Immature natural killer cell (primary cell): ENCODE results near the gene NSG1. TPM values are rescaled to one million over a fixed set of nuclear protein-coding genes. Genes with fewer than 3 reads are reported as not detected.
"Not testable (repeated sequence)": the region's sequence is repeated elsewhere in the genome, so short reads cannot be mapped to it uniquely, and the experiment has no call there.

Experiments used
- DNase-seq, 3 donors: peaks; one replicate each; pipeline ENCODE4 v3.0.0; 2022; ENCODE audit warnings: mixed read lengths in 1 of 3
- H3K27ac Mint-ChIP-seq, 6 donors: one replicate each; pipeline ENCODE4 v1.8.0; 2020; ENCODE audit warnings: mixed read lengths in 6 of 6, mild to moderate bottlenecking in 5 of 6, inconsistent platforms in 4 of 6, moderate library complexity in 3 of 6
- H3K27me3 Mint-ChIP-seq, 3 donors: one replicate each; pipeline ENCODE4 v1.8.0; 2020 to 2021; ENCODE audit warnings: low read depth in 3 of 3, mild to moderate bottlenecking in 3 of 3, mixed read lengths in 3 of 3, moderate library complexity in 3 of 3, inconsistent platforms in 1 of 3
- H3K36me3 Mint-ChIP-seq, 3 donors: one replicate each; pipeline ENCODE4 v1.8.0; 2020; ENCODE audit warnings: mixed read lengths in 3 of 3, inconsistent platforms in 2 of 3, mild to moderate bottlenecking in 2 of 3
- H3K4me1 Mint-ChIP-seq, 2 donors: one replicate each; pipeline ENCODE4 v1.8.0; 2020; ENCODE audit warnings: inconsistent platforms in 2 of 2, mild to moderate bottlenecking in 2 of 2, mixed read lengths in 2 of 2, moderate library complexity in 1 of 2
- H3K4me3 Mint-ChIP-seq, 5 donors: one replicate each; pipeline ENCODE4 v1.8.0; 2020; ENCODE audit warnings: mild to moderate bottlenecking in 5 of 5, mixed read lengths in 5 of 5, inconsistent platforms in 3 of 5, moderate library complexity in 3 of 5
- H3K9me3 Mint-ChIP-seq, 6 donors: one replicate each; pipeline ENCODE4 v1.8.0; 2020; ENCODE audit warnings: mild to moderate bottlenecking in 6 of 6, mixed read lengths in 6 of 6, inconsistent platforms in 4 of 6, moderate library complexity in 3 of 6
- polyA plus RNA-seq, 3 donors: library from polyadenylated mRNA; unstranded; fragments of 300-500 nt; fragmentation: Illumina TruSeq; gene quantifications; one replicate each; pipeline ENCODE4 v1.2.3, GENCODE V29; 2021

Gene NSG1
- polyA plus RNA-seq, 3 donors from 2014 or later = 2.5 to 7.9 (median 4.5) TPM

DNA sequence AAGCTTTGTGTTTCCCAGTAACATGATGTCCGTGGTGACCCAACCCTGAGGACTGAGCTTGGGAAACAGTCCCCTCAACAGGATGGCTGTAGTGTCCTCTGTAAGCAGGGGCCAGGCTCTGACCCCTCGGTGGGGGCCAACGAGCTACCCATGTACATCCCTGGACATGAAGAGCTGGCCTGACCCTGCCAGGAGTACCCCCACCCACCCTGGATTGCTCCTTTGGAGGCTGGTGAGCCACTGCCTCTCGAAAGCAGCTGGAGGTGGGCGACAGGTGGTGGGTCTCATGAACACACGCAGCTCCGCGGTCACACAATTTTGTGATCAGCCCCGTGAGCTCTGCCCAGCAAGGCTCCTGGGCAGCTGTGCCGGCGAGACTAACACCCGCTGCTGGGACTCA is 33.5 kb downstream of the NSG1 start:
- H3K4me1 Mint-ChIP-seq = no peaks in the 10 kb centered on the region
- no peak for DNase-seq
- no peaks in the 10 kb centered on the region for H3K9me3 Mint-ChIP-seq
- no peak overlapping the region for H3K4me3 Mint-ChIP-seq
- H3K27me3 Mint-ChIP-seq = peaks cover 0 to 2% (median 0%) of the 10 kb centered on the region in 3 donors
- peaks cover 23 to 32% (median 27%) of the 10 kb centered on the region in 3 donors for H3K36me3 Mint-ChIP-seq
- no peak overlapping the region for H3K27ac Mint-ChIP-seq

DNA sequence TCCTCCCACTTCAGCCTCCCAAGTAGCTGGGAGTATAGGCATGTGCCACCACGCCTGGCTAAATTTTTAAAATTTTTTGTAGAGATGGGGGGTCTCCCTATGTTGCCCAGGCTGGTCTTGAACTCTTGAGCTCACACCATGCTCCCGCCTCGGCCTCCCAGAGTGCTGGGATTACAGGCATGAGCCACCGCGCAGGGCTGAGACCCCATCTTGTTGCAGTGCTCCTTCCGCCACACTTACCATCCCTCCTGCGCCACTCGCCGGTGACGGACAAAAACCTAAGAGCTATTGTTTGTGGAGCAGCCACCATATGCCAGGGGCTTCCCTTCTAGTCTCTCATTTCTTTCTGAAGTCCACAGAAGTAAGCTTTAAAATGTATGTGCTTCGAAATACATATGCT is 34.5 kb downstream of the NSG1 start:
- peaks cover 23 to 29% (median 27%) of the 10 kb centered on the region in 3 donors for H3K36me3 Mint-ChIP-seq
- H3K27ac Mint-ChIP-seq = no peak overlapping the region
- no peak for DNase-seq
- no peak overlapping the region for H3K4me3 Mint-ChIP-seq
- H3K27me3 Mint-ChIP-seq = peaks cover 0 to 2% (median 0%) of the 10 kb centered on the region in 3 donors
- no peaks in the 10 kb centered on the region for H3K4me1 Mint-ChIP-seq
- H3K9me3 Mint-ChIP-seq = no peaks in the 10 kb centered on the region

DNA sequence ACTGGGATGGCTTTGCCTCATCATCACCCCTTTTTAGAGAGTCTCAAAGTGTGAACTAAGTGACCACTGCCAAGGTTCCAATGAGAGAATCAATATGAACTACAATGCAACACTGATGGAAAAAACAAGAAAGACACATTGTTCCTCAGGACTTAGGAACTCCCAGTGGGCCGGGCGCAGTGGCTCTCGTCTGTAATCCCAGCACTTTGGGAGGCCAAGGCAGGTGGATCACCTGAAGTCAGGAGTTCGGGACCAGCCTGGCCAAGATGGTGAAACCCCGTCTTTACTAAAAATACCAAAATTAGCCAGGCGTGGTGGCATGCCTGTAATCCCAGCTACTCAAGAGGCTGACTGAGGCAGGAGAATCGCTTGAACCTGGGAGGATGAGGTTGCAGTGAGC is 35.2 kb downstream of the NSG1 start:
- H3K9me3 Mint-ChIP-seq, DNase-seq, H3K27me3 Mint-ChIP-seq, H3K4me3 Mint-ChIP-seq, H3K4me1 Mint-ChIP-seq, H3K27ac Mint-ChIP-seq: not testable (repeated sequence)
- H3K36me3 Mint-ChIP-seq = peaks cover 27 to 30% (median 29%) of the 10 kb centered on the region in 3 donors

DNA sequence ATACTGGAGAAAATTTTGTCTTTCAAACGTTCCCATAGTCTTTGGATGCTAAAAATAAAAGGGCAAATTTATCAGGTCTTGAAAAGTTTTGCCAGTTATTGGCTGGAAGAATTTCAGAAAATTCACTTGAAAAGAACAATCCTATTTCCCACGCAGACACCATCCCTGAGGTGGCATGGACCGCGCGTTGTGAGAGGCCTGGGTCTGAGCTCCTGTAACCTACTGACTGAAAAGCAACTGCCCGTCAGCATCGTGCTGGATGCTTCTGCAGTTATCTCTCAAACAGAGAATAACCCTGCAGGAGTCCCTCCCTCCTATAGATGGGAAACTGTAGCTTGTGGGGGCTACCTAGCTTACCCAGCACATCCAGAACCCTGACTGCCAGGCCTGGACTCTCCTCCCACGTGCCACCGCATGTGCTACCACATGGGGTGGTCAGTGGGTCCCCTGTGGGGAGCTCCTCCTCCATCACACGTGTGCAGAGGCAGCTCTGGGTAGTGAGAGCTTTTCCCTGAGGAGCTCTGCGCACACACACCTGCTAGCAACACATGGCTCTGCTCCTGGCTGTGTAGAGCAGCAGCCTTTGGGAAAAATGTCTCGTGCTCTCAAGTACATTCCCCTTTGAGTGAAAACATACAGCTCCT is 36.1 kb downstream of the NSG1 start:
- Mint-ChIP-seq H3K9me3 (no peaks in the 10 kb centered on the region), H3K27ac (peak overlapping the region in 1 of 6 donors; percentile 17), H3K4me1 (no peaks in the 10 kb centered on the region), H3K4me3 (no peak overlapping the region), H3K27me3 (no peaks in the 10 kb centered on the region), H3K36me3 (peaks cover 27 to 30% (median 29%) of the 10 kb centered on the region in 3 donors)
- no peak for DNase-seq

- DNase-seq = no peak
- no peak overlapping the region for H3K4me3 Mint-ChIP-seq
- peak overlapping the region in 1 of 6 donors; percentile 90 for H3K27ac Mint-ChIP-seq
- H3K27me3 Mint-ChIP-seq = no peaks in the 10 kb centered on the region
- no peaks in the 10 kb centered on the region for H3K9me3 Mint-ChIP-seq
- no peaks in the 10 kb centered on the region for H3K4me1 Mint-ChIP-seq
- H3K36me3 Mint-ChIP-seq = peaks cover 23 to 25% (median 25%) of the 10 kb centered on the region in 3 donors
Measured at GRCh38 chr4:4423706-4424498, 37.0 kb downstream of the NSG1 start.

DNA sequence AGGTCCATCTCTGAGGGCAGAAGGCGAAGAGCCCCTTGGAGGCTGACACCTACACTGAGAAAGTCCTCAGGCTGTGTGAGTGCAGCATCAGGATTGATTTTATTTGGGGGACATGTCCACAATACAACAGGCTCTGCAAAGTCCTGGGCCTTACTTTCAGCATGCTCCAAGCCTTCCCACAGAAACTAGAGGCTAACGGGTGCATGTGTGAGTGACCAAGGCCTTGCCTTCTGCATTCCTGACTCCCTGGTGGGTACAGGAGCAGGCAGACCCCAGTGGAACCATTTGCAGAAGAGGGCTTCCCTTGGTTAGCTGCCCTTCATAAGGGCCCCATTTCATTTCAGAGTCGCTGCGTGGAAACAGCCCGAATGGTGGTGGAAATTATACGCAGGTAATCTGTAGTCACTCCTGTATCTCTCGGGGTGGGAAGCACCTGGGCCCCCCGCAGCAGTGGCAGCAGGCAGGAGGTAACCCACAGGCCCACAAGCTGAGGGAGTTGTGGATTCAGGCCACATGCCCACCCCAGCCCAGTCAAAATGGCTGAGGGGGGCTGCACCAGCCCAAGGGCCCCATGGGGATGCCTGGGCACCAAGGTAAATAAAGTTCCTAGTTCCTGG is 37.7 kb downstream of the NSG1 start:
- no peaks in the 10 kb centered on the region for H3K9me3 Mint-ChIP-seq
- no peaks in the 10 kb centered on the region for H3K4me1 Mint-ChIP-seq
- no peak overlapping the region for H3K27ac Mint-ChIP-seq
- H3K4me3 Mint-ChIP-seq = no peak overlapping the region
- peaks cover 20 to 23% (median 22%) of the 10 kb centered on the region in 3 donors for H3K36me3 Mint-ChIP-seq
- no peaks in the 10 kb centered on the region for H3K27me3 Mint-ChIP-seq
- no peak for DNase-seq

- Mint-ChIP-seq H3K27me3 (no peaks in the 10 kb centered on the region), H3K4me3 (no peak overlapping the region), H3K27ac (peak overlapping the region in 1 of 6 donors; percentile 61), H3K36me3 (peaks cover 17 to 23% (median 17%) of the 10 kb centered on the region in 3 donors), H3K4me1 (no peaks in the 10 kb centered on the region), H3K9me3 (no peaks in the 10 kb centered on the region)
- DNase-seq = no peak
Measured at GRCh38 chr4:4425119-4425690, 38.3 kb downstream of the NSG1 start.

DNA sequence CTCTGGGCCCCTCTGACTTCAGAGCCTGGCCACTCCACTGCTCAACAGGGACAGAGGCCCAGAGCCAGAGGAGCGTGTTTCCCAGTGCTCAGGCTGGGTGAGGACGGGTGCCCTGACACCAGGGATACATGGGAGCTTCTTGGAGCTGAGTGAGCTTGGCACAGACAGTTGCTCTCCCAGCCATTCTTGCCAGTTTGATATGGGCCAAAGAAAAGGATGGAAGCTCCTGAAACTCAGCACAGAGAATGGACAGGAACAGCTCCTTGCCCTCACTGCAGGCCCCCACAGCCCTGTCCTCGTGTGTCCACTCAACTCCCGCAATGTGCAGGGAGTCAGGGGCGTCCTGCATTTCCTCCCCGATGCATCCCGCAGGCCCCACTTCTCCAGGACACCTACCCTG is 38.8 kb downstream of the NSG1 start:
- H3K9me3 Mint-ChIP-seq = no peaks in the 10 kb centered on the region

GRCh38 chr4:4426511-4427120 is 39.7 kb downstream of the NSG1 start:
- Mint-ChIP-seq H3K27ac (peak overlapping the region in 2 of 6 donors; percentile 0 to 20), H3K27me3 (peaks cover 0 to under 1% (median 0%) of the 10 kb centered on the region in 3 donors), H3K9me3 (no peaks in the 10 kb centered on the region), H3K4me3 (no peak overlapping the region), H3K4me1 (peaks cover 0 to 3% of the 10 kb centered on the region in 2 donors), H3K36me3 (peaks cover 5 to 13% (median 11%) of the 10 kb centered on the region in 3 donors)
- DNase-seq = no peak

More for the DNA sequence above, 38.8 kb downstream of the NSG1 start:
- no peak overlapping the region for H3K4me3 Mint-ChIP-seq
- H3K4me1 Mint-ChIP-seq = peaks cover 0 to 3% of the 10 kb centered on the region in 2 donors
- H3K27me3 Mint-ChIP-seq = no peaks in the 10 kb centered on the region
- peaks cover 14 to 22% (median 16%) of the 10 kb centered on the region in 3 donors for H3K36me3 Mint-ChIP-seq
- DNase-seq = no peak
- H3K27ac Mint-ChIP-seq = peak overlapping the region in 1 of 6 donors; percentile 61

GRCh38 chr4:4427121-4427870 is 40.4 kb downstream of the NSG1 start:
- Mint-ChIP-seq H3K36me3 (peaks cover 3 to 12% (median 11%) of the 10 kb centered on the region in 3 donors), H3K27ac (peak overlapping the region in 1 of 6 donors; percentile 20), H3K4me1 (peaks cover 0 to 3% of the 10 kb centered on the region in 2 donors), H3K9me3 (no peaks in the 10 kb centered on the region), H3K4me3 (no peak overlapping the region), H3K27me3 (peaks cover 0 to 3% (median 0%) of the 10 kb centered on the region in 3 donors)
- DNase-seq = no peak

GRCh38 chr4:4427886-4428285 is 41.0 kb downstream of the NSG1 start:
- Mint-ChIP-seq H3K27ac (no peak overlapping the region), H3K27me3 (peaks cover 0 to 3% (median 0%) of the 10 kb centered on the region in 3 donors), H3K4me3 (no peak overlapping the region), H3K36me3 (peaks cover 4 to 12% (median 8%) of the 10 kb centered on the region in 3 donors), H3K9me3 (no peaks in the 10 kb centered on the region), H3K4me1 (peaks cover 0 to 3% of the 10 kb centered on the region in 2 donors)
- no peak for DNase-seq

- H3K36me3 Mint-ChIP-seq = peaks cover 7 to 10% (median 8%) of the 10 kb centered on the region in 3 donors
- peaks cover 0 to 3% of the 10 kb centered on the region in 2 donors for H3K4me1 Mint-ChIP-seq
- H3K27me3 Mint-ChIP-seq = peaks cover 0 to 3% (median 0%) of the 10 kb centered on the region in 3 donors
- no peak overlapping the region for H3K27ac Mint-ChIP-seq
- no peak for DNase-seq
- H3K4me3 Mint-ChIP-seq = no peak overlapping the region
- H3K9me3 Mint-ChIP-seq = no peaks in the 10 kb centered on the region
Measured at GRCh38 chr4:4428966-4429875, 42.3 kb downstream of the NSG1 start.
